GM21447 (cell line): Measurements from ENCODE around the gene SRSF3.
"Not testable (repeated sequence)": the region's sequence is repeated elsewhere in the genome, so short reads cannot be mapped to it uniquely, and the experiment has no call there.

ENCODE experiments used
- ATAC-seq: cut with Tn5 transposase; IDR thresholded peaks from one replicate; pipeline ENCODE4 v1.9.1; 2021; ENCODE audit not compliant: unreplicated experiment

Gene SRSF3

DNA sequence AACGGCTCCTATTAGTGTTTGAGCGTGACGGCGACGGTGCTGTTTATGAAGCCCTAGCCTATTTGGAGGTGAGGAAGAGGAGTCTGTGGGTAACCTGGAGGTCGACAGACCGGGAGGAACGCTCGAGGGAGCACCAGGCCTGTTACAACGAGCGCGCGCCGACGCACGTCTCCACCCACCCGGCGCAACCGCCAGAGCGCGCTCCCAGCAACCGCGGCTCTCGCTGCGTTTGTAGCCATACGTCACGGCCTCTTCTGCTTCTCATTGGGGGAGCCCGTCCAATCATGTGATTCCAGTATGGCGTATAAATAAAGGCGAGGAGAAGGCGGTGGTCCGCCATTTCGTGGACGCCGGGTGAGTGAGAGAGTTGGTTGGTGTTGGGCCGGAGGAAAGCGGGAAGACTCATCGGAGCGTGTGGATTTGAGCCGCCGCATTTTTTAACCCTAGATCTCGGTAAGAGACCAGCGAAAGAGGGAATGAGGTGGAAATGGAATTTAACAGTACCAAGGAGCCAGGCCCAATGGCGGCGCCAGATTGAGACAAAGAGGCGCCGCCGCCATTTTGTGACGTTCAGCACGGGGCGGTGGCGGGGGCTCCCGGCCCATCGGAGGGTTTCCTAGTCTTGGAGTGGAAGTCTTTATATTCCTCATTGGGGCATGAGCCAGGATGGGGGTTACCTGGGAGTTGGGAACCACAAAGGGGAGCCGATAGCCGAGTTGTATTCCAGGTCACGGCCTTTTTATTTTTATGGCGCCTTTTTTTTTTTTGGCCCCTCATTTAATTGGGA is at the start of gene SRSF3:
Gene SRSF3, plus strand, starts transcription at position 334 of the 787 bp plus-strand sequence. CDS start 2,401 bp downstream, outside the sequence.
- ATAC-seq = peak; percentile 80

- no peak for ATAC-seq
Measured at GRCh38 chr6:36545767-36546307, 48.3 kb upstream of the SRSF3 start.

DNA sequence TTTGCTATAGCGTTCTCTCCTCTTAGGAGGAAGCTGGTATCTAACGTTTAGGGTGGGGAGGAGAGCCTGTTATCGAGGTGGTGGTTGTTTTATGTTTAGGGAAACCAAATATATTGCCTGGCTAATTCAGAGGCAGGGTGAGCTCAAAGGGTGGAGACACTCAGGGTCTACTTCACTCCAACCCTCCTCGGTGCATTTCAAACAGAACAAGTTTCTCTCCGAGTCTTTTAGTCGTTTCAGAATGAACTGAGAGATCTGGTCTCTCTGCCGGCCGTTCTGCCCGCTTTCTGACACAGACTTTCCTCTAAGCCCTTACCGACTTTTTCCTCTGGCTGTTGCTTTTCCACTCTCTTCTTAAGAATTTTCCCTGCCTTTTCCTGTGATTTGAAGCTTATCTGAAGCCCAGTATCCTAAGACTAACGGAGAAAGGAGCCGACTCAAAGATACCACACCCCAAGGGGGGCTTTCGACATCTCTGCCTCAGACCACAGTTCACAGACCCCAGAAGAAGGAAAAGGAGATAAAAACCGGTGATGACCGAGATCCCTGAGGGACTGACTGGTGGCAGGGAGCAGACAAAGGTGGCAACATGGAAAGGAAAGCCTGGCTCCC is 47.7 kb upstream of the SRSF3 start:
- no peak for ATAC-seq

DNA sequence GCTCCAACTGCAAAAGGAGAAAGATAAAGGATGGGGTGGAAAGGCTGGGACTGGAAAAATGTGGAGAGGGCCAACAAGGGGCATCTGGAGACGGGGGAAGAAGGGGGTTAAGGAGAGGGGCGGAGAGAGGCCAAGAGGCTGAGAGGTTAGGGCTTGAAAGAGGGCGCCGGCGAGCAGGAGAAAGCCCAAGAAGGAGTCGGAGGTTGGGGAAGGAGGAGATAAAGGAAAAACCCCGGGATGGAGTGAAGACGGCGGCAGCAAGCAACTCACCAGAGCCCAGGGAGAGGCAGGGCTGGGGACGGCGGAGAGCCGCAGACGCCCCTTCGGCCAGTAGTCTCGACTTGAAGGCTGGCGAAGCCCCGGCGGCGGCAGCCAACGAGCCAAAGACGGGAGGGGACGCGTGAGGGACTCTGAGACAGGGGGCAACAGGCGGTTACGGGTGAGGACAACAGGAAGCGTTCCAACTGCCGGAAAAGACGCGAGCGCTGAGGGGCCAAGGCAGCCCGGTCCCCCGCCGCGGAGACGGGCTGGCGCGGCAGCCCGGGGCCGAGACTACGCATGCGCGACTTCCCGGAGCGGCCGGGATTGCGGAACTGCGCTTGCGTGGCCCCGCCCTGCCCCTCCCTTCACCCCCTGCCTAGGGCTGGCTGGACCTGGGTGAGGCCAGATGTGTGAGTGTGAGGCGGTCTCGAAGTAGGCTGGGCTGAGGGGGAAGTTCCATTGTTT is 47.1 kb upstream of the SRSF3 start, which contains the start of gene STK38:
Gene STK38, minus strand, starts transcription at position 560 of the 726 bp plus-strand sequence. CDS start 7,277 bp downstream, outside the sequence.
- peak; percentile 82 for ATAC-seq

GRCh38 chr6:36547646-36548400 is 46.3 kb upstream of the SRSF3 start:
- ATAC-seq = no peak

DNA sequence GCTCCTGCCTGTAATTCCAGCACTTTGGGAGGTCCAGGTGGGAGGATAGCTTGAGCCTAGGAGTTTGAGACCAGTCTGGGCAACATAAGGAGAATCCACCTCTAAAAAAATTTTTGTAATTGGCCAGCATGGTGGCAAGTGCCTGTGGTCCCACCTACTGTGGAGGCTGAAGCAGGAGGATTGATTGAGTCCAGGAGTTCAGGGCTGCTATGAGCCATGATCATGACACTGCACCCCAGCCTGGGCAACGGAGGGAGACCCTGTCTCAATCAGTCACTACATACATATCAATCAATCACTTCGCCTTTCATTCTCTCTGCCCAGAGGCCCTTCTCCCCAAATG is 45.8 kb upstream of the SRSF3 start:
- no peak for ATAC-seq

GRCh38 chr6:36550473-36551000 is 43.6 kb upstream of the SRSF3 start:
- no peak for ATAC-seq

GRCh38 chr6:36555750-36556252 is 38.4 kb upstream of the SRSF3 start:
- ATAC-seq = no peak

DNA sequence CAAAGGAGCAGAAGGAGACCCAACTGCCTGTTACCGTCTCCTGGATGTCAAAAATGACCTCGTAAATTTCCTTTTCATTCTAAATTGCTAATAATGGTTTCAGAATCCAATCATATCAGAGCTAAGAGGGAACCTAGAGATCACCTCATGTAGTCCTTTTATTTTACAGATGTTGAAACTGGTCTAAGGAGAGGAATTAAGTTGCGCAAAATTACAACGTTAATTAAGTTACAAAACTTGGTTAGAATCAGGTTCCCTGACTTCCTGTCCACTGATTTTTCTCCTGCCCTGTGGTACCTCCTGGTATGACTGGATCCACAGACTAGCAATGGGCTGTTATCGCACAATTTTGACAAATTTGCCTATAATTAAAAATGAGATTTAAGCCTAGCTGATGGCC is 37.9 kb upstream of the SRSF3 start:
- ATAC-seq = no peak

GRCh38 chr6:36559011-36559793 is 35.0 kb upstream of the SRSF3 start:
- no peak for ATAC-seq

GRCh38 chr6:36560822-36561221 is 33.3 kb upstream of the SRSF3 start:
- ATAC-seq = no peak

GRCh38 chr6:36563237-36563927 is 30.8 kb upstream of the SRSF3 start:
- ATAC-seq = no peak

GRCh38 chr6:36563928-36564284 is 30.3 kb upstream of the SRSF3 start:
- no peak for ATAC-seq

DNA sequence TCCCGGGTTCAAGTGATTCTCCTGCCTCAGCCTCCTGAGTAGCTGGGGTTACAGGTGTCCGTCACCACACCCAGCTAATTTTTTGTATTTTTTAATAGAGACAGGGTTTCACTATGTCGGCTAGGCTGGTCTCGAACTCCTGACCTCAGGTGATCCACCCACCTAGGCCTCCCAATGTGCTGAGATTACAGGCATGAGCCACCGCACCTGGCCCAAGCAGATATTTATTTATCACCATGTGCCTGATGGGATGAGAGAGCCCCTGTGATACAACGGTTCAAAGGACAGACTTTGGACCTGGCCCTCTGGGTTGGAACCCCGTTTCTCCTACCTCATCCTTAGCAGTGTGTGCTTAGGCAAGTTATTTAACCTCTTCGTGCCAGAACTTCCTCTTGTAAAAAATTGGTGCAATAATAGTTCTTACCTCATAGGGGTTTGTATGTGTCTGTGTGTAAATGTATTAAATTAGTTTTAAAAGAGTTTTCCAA is 27.7 kb upstream of the SRSF3 start:
- ATAC-seq = no peak

DNA sequence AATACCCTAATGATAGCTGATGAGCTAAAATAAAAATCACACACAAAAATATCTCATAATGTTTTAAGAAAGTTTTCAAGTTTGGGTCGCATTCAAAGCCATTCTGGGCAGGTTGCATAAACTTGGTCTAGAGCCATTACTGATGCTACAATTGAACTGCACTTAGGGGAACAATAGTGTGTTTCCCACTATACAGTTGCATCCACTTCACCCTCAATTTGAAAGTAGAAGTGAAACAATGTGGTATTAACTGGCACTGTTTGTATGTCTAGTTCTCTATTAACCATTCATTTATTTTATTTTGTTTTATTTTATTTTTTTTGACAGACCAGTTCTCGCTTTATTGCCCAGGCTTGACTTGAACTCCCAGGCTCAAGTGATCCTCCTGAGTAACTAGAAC is 23.9 kb upstream of the SRSF3 start:
- no peak for ATAC-seq

GRCh38 chr6:36571122-36572043 is 22.8 kb upstream of the SRSF3 start:
- no peak for ATAC-seq

DNA sequence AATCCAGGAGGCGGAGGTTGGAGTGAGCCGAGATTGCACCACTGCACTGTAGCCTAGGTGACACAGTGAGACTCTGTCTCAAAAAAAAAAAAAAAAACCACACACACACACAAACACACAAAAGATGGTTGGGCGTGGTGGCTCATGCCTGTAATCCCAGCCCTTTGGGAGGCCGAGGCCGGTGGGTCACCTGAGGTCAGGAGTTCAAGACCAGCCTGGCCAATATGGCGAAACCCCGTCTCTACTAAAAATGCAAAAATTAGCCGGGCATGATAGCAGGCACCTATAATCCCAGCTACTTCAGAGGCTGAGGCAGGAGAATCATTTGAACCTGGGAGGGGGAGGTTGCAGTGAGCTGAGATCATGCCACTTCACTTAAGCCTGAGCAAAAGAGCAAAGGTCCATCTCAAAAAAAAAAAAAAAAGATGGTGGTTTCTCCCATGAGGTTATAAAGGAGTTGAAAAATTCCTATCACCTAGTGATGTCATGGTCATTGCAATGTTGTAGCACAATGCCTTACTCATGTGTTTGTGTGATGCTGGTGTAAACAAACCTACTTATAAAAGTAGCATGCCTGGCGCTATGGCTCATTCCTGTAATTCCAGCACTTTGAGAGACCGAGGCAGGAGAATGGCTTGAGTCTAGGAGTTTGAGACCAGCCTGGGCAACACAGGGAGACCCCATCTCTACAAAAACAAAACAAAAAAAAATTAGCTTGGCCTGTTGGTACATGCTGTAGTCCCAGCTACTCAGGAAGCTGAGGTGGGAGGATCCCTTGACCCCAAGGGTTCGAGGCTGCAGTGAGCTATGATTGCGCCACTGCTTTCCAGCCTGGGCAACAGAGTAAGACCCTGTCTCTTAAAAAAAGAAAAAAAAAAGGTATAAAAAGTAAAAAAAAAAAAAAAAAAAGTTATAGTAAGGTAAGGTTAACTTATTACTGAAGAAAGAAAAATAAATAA is 21.5 kb upstream of the SRSF3 start:
- ATAC-seq = not testable (repeated sequence)
